GM12878 (cell line): ENCODE measurements around the gene KLF12. TPM values are rescaled to one million over a fixed set of nuclear protein-coding genes. Genes with fewer than 3 reads are reported as not detected.

Experiments used
- ATAC-seq: fragments of 200-7000 bp; cut with Tn5 transposase; 3 replicates; pipeline ENCODE4 v1.9.1; 2020; ENCODE audit warnings: mild to moderate bottlenecking, moderate library complexity
- BruUV-seq: library from RNA; stranded (reverse); fragments of 400-500 nt; replicated peaks from 2 replicates; lab custom pipeline; 2021; lab: Mats Ljungman, UMichigan
- CTCF ChIA-PET: fragments of 300-600 bp; sonication (Branson Sonifier 250); formaldehyde crosslinking; extraction: SDS; loops from one replicate; lab custom pipeline; 2021; ENCODE audit warnings: inconsistent platforms; lab: Yijun Ruan, JAX
- POLR2A ChIA-PET: fragments of 350-600 bp; formaldehyde crosslinking; extraction: SDS; loops from one replicate; lab custom pipeline; 2021; ENCODE audit warnings: inconsistent platforms; lab: Charles Lee
- RAD21 ChIA-PET: fragments of 300-600 bp; sonication (Branson Sonifier 250); formaldehyde crosslinking; loops from one replicate; lab custom pipeline; 2023; ENCODE audit warnings: antibody characterized with exemption; ENCODE audit not compliant: unreplicated experiment; lab: Charles Lee
- SMC1A ChIA-PET: fragments of 300-600 bp; sonication (Branson Sonifier 250); formaldehyde crosslinking; loops from one replicate; lab custom pipeline; 2023; ENCODE audit not compliant: unreplicated experiment, uncharacterized antibody; lab: Charles Lee
- DNase-seq: peaks from one replicate; pipeline ENCODE4 v3.0.0-alpha.2; 2011; ENCODE audit warnings: low read depth, low spot score
- FAIRE-seq: peaks from 3 replicates; lab custom pipeline; 2011; peaks lifted over from hg19 to GRCh38; lab: Jason Lieb, UNC
- H2AFZ ChIP-seq: 2 replicates; pipeline ENCODE4 v1.6.0; 2011; ENCODE audit warnings: low read depth, low read length, control low read depth; ENCODE audit not compliant: control insufficient read depth
- H3K27ac ChIP-seq: 2 replicates; pipeline ENCODE4 v1.5.1; 2011; ENCODE audit warnings: control low read depth; ENCODE audit not compliant: control insufficient read depth, insufficient read depth
- H3K27me3 ChIP-seq, 2 experiments: replicated peaks in 1 of 2; 2 replicates each; pipeline versions ENCODE4 v1.6.0 to v1.6.1; 2011; ENCODE audit warnings: low read length in 1 of 2; ENCODE audit not compliant: control insufficient read depth in 2 of 2, insufficient read depth in 2 of 2
- H3K36me3 ChIP-seq, 2 experiments: 2 replicates each; pipeline ENCODE4 v1.5.1; 2011; ENCODE audit warnings: low read length in 1 of 2; ENCODE audit not compliant: control insufficient read depth in 2 of 2, insufficient read depth in 2 of 2
- H3K4me1 ChIP-seq: 2 replicates; pipeline ENCODE4 v1.6.1; 2011; ENCODE audit warnings: mild to moderate bottlenecking, low read length, moderate library complexity, mixed read lengths; ENCODE audit not compliant: control insufficient read depth, insufficient read depth
- H3K4me2 ChIP-seq: 2 replicates; pipeline ENCODE4 v1.6.0; 2011; ENCODE audit warnings: control low read depth; ENCODE audit not compliant: control insufficient read depth, insufficient read depth
- H3K4me3 ChIP-seq: fragments of 200-600 bp; sonication (generic); 2 replicates; pipeline ENCODE4 v1.5.1; 2016
- H3K79me2 ChIP-seq: 2 replicates; pipeline ENCODE4 v1.6.0; 2011; ENCODE audit warnings: low read length; ENCODE audit not compliant: control insufficient read depth, insufficient read depth
- H3K9ac ChIP-seq: 2 replicates; pipeline ENCODE4 v1.8.0; 2011; ENCODE audit warnings: low read length, control low read depth, mixed read lengths; ENCODE audit not compliant: control insufficient read depth, insufficient read depth
- H3K9me3 ChIP-seq: replicated peaks from 3 replicates; pipeline ENCODE4 v1.5.1; 2011; ENCODE audit warnings: mild to moderate bottlenecking, low read length; ENCODE audit not compliant: control insufficient read depth, insufficient read depth
- H4K20me1 ChIP-seq: 2 replicates; pipeline ENCODE4 v1.6.0; 2011; ENCODE audit not compliant: control insufficient read depth, insufficient read depth
- ASH2L ChIP-seq: fragments of 300-600, 200-600 bp; sonication (generic); IDR thresholded peaks from 2 replicates; pipeline ENCODE4 v1.6.1; 2017; ENCODE audit warnings: low read depth, mild to moderate bottlenecking, borderline replicate concordance
- CHD1 ChIP-seq: IDR thresholded peaks from 2 replicates; pipeline ENCODE4 v1.6.1; 2012; ENCODE audit warnings: low read depth, low read length, improper control_type of control experiment
- CHD2 ChIP-seq: IDR thresholded peaks from 2 replicates; pipeline ENCODE4 v1.6.1; 2011; ENCODE audit warnings: low read depth, low read length, improper control_type of control experiment, borderline replicate concordance
- EED ChIP-seq: sonication (generic); IDR thresholded peaks from 2 replicates; pipeline ENCODE4 v1.6.1; 2016; ENCODE audit warnings: antibody characterized with exemption, low read depth
- EGR1 ChIP-seq, 2 experiments: IDR thresholded peaks; 1 replicate in 1 of 2; 2 replicates in 1 of 2; pipeline ENCODE4 v1.6.1; 2011 to 2012; ENCODE audit warnings: low read depth in 2 of 2, low read length in 2 of 2, borderline replicate concordance in 1 of 2, mild to moderate bottlenecking in 1 of 2, moderate library complexity in 1 of 2
- HDAC6 ChIP-seq: fragments of 200-600 bp; sonication (generic); IDR thresholded peaks from one replicate; pipeline ENCODE4 v1.8.0; 2017; ENCODE audit warnings: antibody characterized with exemption; ENCODE audit not compliant: unreplicated experiment
- NFYA ChIP-seq: IDR thresholded peaks from 2 replicates; pipeline ENCODE4 v1.6.1; 2011; ENCODE audit warnings: low read depth, mild to moderate bottlenecking, low read length, improper control_type of control experiment, borderline replicate concordance
- RB1 ChIP-seq: fragments of 450-650 bp; formaldehyde crosslinking; IDR thresholded peaks from 2 replicates; pipeline ENCODE4 v1.6.1; 2017; ENCODE audit warnings: mild to moderate bottlenecking, borderline replicate concordance
- SREBF1 ChIP-seq: IDR thresholded peaks from 2 replicates; pipeline ENCODE4 v1.6.1; 2012; ENCODE audit warnings: mild to moderate bottlenecking, low read length
- SRF ChIP-seq, 2 experiments: IDR thresholded peaks; 2 replicates each; pipeline ENCODE4 v1.6.1; 2011; ENCODE audit warnings: low read depth in 2 of 2, low read length in 2 of 2, mild to moderate bottlenecking in 1 of 2, moderate library complexity in 1 of 2
- SUPT20H ChIP-seq: IDR thresholded peaks from 2 replicates; pipeline ENCODE4 v1.6.1; 2011; ENCODE audit warnings: low read depth, mild to moderate bottlenecking, low read length, moderate library complexity, borderline replicate concordance; ENCODE audit not compliant: control insufficient read depth
- TCF12 ChIP-seq: IDR thresholded peaks from 2 replicates; pipeline ENCODE4 v1.6.1; 2011; ENCODE audit warnings: low read depth, mild to moderate bottlenecking, low read length
- ZBED1 ChIP-seq: IDR thresholded peaks from 2 replicates; pipeline ENCODE4 v1.6.1; 2016; ENCODE audit warnings: borderline replicate concordance
- ZNF217 ChIP-seq: fragments of 450-650 bp; IDR thresholded peaks from 2 replicates; pipeline ENCODE4 v1.6.1; 2017; ENCODE audit warnings: antibody characterized with exemption, mild to moderate bottlenecking
- ZNF384 ChIP-seq: IDR thresholded peaks from 2 replicates; pipeline ENCODE4 v1.6.1; 2012; ENCODE audit warnings: low read depth, mild to moderate bottlenecking, low read length, improper control_type of control experiment, borderline replicate concordance
- WGBS: methylation state at CpG from one replicate; pipeline ENCODE4 v1.1.6; 2016; ENCODE audit warnings: low lambda C conversion rate; ENCODE audit not compliant: insufficient replicate concordance, insufficient coverage; ENCODE audit errors: missing lambda C conversion rate; 5-methylcytosine and 5-hydroxymethylcytosine counted together
- in situ Hi-C: fragments of 300-500 bp; cut with MboI; formaldehyde crosslinking; loops from 9 replicates; pipeline ENCODE4 v1.14.3; 2018; ENCODE audit warnings: mixed read lengths
- intact Hi-C: fragments of 100-400 bp; cut with micrococcal nuclease; formaldehyde crosslinking; loops from one replicate; pipeline ENCODE4 v1.14.2; 2022; ENCODE audit not compliant: unreplicated experiment
- polyA plus RNA-seq, 11 experiments: library from polyadenylated mRNA; depleted of rRNA in 4 of 11; unstranded in 6 of 11; stranded (reverse) in 5 of 11; fragments of >200 nt; fragmentation: Nextera tagmentation in 4 of 11; fragmentation: Illumina TruSeq in 1 of 11; extraction: Ambion mirVana in 4 of 11; extraction: Trizol in 1 of 11; gene quantifications; 1 replicate in 1 of 11; 2 replicates in 10 of 11; pipeline versions ENCODE4 v1.2.1 to v1.2.3, GENCODE V29; 2011 to 2016; ENCODE audit warnings: inconsistent platforms in 2 of 11, missing spikeins in 2 of 11, low read depth in 1 of 11
- total RNA-seq, 4 experiments: library from RNA; depleted of rRNA in 3 of 4; stranded (reverse); fragments of >200 nt in 3 of 4; fragmentation: Illumina TruSeq in 1 of 4; extraction: Trizol in 1 of 4; gene quantifications; 2 replicates each; pipeline versions ENCODE4 v1.2.1 to v1.2.3, GENCODE V29; 2013 to 2021
- TF ChIP-seq, protein P1 (sequence below), 3 experiments: IDR thresholded peaks in 2 of 3; conservative IDR thresholded peaks in 1 of 3; 2 replicates each; pipeline ENCODE4 v1.5.1; 2011; ENCODE audit warnings: low read depth in 3 of 3, low read length in 3 of 3, mild to moderate bottlenecking in 3 of 3, control low read depth in 2 of 3, moderate library complexity in 2 of 3, inconsistent platforms in 1 of 3, mixed read lengths in 1 of 3; ENCODE audit not compliant: control insufficient read depth in 2 of 3, insufficient read depth in 1 of 3; ENCODE audit errors: extremely low read depth in 1 of 3
- TF ChIP-seq, protein P2 (sequence below): fragments of 450-650 bp; formaldehyde crosslinking; IDR thresholded peaks from 2 replicates; pipeline ENCODE4 v1.4.0; 2020; ENCODE audit warnings: mild to moderate bottlenecking, moderate library complexity
- TF ChIP-seq, protein P3 (sequence below): fragments of 450-650 bp; IDR thresholded peaks from 2 replicates; pipeline ENCODE4 v1.6.1; 2018; ENCODE audit warnings: borderline replicate concordance, mild to moderate bottlenecking; ENCODE audit not compliant: partially characterized antibody

The KLF12 gene
- total and polyA plus RNA-seq, 10 of the 15 experiments (the other 5 are each of a cell fraction or from before 2014, with no cell fraction given) = 0.11 to 11.4 (median 0.98) TPM

DNA sequence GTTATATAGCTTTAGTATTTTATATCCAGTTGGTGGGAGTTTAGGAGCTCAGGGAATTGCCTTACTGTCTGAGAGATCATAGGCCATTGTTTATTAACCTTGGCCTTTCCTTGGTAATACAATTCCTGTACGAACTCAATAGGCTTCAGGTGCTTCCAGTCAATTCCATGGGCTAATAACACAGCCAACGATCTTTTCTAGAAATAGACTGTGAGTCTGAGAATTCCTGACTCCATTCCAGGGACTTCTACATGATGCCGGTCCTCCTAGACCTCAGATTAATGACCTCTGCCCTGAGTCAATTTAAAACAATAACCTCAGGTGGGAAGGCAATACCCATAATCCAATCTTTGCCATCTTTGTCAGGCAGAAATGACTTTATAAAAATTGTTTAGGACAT lies 39.6 kb upstream of the KLF12 start:
- TF ChIP-seq SRF (IDR thresholded peaks at IDR 0.05; ENCODE audit: low read depth in 2 of 2, low read length in 2 of 2) (no peak), ZNF384 (no peak), ZNF217 (no peak), CHD1 (no peak), EGR1 (IDR thresholded peaks at IDR 0.05; ENCODE audit: borderline replicate concordance in 1 of 2, low read depth in 2 of 2, low read length in 2 of 2) (no peak), ASH2L (no peak), NFYA (no peak), SUPT20H (no peak), EED (no peak), ZBED1 (no peak), RB1 (no peak), SREBF1 (no peak), TCF12 (no peak), HDAC6 (no peak), CHD2 (no peak)
- TF ChIP-seq, protein P1, sequence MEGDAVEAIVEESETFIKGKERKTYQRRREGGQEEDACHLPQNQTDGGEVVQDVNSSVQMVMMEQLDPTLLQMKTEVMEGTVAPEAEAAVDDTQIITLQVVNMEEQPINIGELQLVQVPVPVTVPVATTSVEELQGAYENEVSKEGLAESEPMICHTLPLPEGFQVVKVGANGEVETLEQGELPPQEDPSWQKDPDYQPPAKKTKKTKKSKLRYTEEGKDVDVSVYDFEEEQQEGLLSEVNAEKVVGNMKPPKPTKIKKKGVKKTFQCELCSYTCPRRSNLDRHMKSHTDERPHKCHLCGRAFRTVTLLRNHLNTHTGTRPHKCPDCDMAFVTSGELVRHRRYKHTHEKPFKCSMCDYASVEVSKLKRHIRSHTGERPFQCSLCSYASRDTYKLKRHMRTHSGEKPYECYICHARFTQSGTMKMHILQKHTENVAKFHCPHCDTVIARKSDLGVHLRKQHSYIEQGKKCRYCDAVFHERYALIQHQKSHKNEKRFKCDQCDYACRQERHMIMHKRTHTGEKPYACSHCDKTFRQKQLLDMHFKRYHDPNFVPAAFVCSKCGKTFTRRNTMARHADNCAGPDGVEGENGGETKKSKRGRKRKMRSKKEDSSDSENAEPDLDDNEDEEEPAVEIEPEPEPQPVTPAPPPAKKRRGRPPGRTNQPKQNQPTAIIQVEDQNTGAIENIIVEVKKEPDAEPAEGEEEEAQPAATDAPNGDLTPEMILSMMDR (IDR thresholded peaks at IDR 0.05 in 2 of 3, conservative IDR thresholded peaks at IDR 0.05 in 1 of 3; ENCODE audit: control insufficient read depth in 2 of 3, extremely low read depth in 1 of 3, insufficient read depth in 1 of 3, low read depth in 3 of 3, low read length in 3 of 3) = no peak
- TF ChIP-seq, protein P2, sequence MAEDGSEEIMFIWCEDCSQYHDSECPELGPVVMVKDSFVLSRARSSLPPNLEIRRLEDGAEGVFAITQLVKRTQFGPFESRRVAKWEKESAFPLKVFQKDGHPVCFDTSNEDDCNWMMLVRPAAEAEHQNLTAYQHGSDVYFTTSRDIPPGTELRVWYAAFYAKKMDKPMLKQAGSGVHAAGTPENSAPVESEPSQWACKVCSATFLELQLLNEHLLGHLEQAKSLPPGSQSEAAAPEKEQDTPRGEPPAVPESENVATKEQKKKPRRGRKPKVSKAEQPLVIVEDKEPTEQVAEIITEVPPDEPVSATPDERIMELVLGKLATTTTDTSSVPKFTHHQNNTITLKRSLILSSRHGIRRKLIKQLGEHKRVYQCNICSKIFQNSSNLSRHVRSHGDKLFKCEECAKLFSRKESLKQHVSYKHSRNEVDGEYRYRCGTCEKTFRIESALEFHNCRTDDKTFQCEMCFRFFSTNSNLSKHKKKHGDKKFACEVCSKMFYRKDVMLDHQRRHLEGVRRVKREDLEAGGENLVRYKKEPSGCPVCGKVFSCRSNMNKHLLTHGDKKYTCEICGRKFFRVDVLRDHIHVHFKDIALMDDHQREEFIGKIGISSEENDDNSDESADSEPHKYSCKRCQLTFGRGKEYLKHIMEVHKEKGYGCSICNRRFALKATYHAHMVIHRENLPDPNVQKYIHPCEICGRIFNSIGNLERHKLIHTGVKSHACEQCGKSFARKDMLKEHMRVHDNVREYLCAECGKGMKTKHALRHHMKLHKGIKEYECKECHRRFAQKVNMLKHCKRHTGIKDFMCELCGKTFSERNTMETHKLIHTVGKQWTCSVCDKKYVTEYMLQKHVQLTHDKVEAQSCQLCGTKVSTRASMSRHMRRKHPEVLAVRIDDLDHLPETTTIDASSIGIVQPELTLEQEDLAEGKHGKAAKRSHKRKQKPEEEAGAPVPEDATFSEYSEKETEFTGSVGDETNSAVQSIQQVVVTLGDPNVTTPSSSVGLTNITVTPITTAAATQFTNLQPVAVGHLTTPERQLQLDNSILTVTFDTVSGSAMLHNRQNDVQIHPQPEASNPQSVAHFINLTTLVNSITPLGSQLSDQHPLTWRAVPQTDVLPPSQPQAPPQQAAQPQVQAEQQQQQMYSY (CRISPR knock-in tag) = no peak
- TF ChIP-seq, protein P3, sequence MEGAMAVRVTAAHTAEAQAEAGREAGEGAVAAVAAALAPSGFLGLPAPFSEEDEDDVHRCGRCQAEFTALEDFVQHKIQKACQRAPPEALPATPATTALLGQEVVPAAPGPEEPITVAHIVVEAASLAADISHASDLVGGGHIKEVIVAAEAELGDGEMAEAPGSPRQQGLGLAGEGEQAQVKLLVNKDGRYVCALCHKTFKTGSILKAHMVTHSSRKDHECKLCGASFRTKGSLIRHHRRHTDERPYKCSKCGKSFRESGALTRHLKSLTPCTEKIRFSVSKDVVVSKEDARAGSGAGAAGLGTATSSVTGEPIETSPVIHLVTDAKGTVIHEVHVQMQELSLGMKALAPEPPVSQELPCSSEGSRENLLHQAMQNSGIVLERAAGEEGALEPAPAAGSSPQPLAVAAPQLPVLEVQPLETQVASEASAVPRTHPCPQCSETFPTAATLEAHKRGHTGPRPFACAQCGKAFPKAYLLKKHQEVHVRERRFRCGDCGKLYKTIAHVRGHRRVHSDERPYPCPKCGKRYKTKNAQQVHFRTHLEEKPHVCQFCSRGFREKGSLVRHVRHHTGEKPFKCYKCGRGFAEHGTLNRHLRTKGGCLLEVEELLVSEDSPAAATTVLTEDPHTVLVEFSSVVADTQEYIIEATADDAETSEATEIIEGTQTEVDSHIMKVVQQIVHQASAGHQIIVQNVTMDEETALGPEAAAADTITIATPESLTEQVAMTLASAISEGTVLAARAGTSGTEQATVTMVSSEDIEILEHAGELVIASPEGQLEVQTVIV = no peak
- ATAC-seq (no peak), FAIRE-seq (no peak), DNase-seq (no peak)
- Histone ChIP-seq H3K27ac (no peak overlapping the region), H3K79me2 (no peaks in the 10 kb centered on the region), H4K20me1 (no peaks in the 10 kb centered on the region), H3K9me3 (no peaks in the 10 kb centered on the region), H3K36me3 (no peaks in the 10 kb centered on the region), H3K4me2 (no peak overlapping the region), H3K9ac (no peak overlapping the region), H3K27me3 (no peaks in the 10 kb centered on the region), H3K4me3 (no peak overlapping the region), H2AFZ (no peak overlapping the region), H3K4me1 (no peaks in the 10 kb centered on the region)
- in situ Hi-C loops = no loop called here
- ChIA-PET CTCF (no interaction called here), SMC1A (no interaction called here), RAD21 (no interaction called here), POLR2A (no interaction called here)
- no TSS peak for BruUV-seq
- 33% methylated on average over 3 of the region's 3 CpGs for WGBS
- intact Hi-C loops = no loop called here
